HG03045 (cell line): Measurements from ENCODE around the gene FTHL17.

Source experiments
- ATAC-seq: cut with Tn5 transposase; IDR thresholded peaks from one replicate; pipeline ENCODE4 v1.9.1; 2021; ENCODE audit warnings: mild to moderate bottlenecking, moderate library complexity; ENCODE audit not compliant: unreplicated experiment

FTHL17 gene

GRCh38 chrX:31071725-31072124 is at the start of gene FTHL17:
Gene FTHL17, minus strand, starts transcription at chrX:31072041. Its CDS starts 88 bp downstream, at chrX:31071953.
- ATAC-seq = no peak

DNA sequence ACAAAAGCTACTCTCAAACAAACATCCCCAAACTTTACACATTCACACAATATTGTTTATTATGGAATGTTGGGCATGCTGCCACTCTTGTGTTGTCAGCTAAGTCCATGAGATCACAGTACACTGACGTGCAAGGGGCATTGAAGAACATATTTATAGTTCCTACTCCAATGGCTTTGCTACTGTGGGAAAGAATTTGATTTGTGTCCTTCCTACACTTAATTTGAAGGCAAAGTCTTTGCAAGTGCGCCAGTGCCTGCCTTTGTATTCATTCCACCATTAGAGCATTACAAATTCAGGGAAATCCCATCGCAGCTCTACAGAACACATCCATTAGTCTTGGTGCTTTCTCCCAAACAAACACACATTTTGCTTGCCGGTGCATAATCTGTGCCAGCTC is 45.4 kb upstream of the FTHL17 start:
- no peak for ATAC-seq

DNA sequence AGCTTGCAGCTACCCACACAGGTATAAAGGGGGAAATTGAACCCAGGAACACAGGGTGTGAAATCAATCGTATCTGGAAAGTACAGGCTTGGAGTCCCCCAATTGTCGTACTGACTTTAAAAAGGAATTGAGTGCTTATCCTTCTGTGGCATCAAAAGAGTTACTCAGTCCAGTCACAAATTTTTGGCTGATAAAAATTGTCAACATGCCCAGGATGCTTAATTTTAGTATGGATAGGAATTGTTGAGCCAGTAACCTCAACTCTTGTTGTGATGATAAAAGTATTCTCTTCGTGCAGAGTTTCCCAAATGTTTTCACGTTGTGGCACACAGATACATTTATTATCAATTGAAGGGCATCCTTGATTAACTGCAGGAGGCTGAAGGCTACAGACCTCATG is 43.6 kb upstream of the FTHL17 start:
- no peak for ATAC-seq

- ATAC-seq = no peak
Measured at GRCh38 chrX:31114858-31115257, 43.0 kb upstream of the FTHL17 start.

- no peak for ATAC-seq
Measured at GRCh38 chrX:31112226-31112999, 40.6 kb upstream of the FTHL17 start.

- ATAC-seq = no peak
Measured at GRCh38 chrX:31110657-31111056, 38.8 kb upstream of the FTHL17 start.

GRCh38 chrX:31099536-31100090 is 27.8 kb upstream of the FTHL17 start:
- ATAC-seq = peak; percentile 85

DNA sequence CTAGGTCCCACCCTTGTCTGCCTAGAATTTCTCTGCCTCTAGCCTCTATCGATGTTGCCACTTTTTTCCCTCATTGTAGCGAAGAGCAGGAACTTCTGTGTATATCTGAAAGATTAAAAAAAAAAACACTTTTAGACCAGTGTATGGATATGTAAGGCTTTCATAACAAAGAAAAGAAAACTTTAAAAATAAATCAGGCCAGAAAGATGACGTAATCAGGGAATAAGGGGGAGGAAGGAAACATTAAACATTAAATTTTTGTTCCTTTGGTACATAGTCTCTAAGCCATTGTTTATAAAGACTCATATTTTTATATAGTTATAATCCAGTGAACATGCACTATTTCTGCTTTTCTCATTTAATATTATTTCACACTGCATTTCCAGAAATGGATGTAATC is 26.2 kb upstream of the FTHL17 start:
- no peak for ATAC-seq

GRCh38 chrX:31093639-31093975 is 21.8 kb upstream of the FTHL17 start:
- ATAC-seq = no peak

GRCh38 chrX:31092970-31093638 is 21.3 kb upstream of the FTHL17 start:
- peak; percentile 66 for ATAC-seq

DNA sequence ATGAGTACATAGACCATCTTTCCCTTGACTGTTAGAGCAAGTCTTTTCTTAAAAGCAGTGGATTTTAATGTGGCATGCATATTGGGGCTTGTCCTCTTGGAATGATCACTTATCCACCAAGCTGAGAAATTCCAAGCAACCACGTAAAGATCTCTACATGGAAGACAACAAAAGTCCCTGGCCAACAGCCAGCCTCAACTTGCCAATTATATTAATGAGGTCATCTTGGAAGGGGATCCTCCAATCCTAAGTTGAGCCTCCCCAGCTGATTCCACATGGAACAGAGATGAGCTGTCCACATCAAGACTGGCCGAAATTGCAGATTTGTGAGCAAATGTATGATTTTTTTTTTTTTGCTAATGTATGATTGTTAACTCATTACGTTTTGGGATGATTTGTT is 20.6 kb upstream of the FTHL17 start:
- no peak for ATAC-seq

GRCh38 chrX:31091819-31092218 is 20.0 kb upstream of the FTHL17 start:
- no peak for ATAC-seq

GRCh38 chrX:31074522-31074921 is 2.7 kb upstream of the FTHL17 start:
- no peak for ATAC-seq

DNA sequence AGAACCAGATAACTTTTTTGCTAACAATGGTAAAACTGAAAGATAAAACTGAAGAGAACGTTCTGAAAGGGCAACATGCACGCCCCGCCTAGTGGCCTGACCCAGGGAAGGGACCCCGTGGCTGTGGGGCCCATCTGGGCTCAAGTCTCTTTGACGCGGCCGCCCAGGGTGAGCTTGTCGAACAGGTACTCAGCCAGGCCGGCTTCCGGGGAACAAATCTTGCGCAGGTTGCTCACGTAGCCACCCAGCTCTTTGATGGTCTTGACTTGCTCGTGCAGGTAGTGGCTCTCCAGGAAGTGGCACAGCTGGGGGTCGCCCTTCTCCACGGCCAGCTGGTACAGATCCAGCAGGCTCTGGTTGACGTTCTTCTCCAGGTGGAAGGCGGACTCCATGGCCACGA is 579 bp downstream of the FTHL17 start:
- ATAC-seq = no peak

DNA sequence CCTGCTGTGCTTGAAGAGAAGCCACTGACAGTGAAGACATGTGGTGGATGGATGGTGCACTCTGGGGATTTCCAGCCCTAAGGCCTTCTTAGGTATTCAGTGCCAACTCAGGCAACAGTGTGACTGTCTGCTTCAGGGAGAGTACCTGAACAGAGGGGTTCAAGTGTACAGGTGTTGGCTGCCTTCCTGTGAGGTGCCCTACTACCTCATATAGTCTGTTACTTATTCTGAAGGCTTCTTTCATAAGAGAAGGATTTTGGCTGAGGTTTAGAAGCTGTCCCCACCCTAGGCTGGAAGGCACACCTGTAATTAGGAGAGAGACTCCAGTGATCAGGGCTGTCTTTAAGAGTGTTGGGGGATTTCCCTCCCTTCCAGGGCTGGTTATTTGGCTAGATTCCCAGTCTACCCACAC is 1.8 kb downstream of the FTHL17 start:
- peak; percentile 72 for ATAC-seq

GRCh38 chrX:31063114-31063513 is 8.7 kb downstream of the FTHL17 start:
- no peak for ATAC-seq

DNA sequence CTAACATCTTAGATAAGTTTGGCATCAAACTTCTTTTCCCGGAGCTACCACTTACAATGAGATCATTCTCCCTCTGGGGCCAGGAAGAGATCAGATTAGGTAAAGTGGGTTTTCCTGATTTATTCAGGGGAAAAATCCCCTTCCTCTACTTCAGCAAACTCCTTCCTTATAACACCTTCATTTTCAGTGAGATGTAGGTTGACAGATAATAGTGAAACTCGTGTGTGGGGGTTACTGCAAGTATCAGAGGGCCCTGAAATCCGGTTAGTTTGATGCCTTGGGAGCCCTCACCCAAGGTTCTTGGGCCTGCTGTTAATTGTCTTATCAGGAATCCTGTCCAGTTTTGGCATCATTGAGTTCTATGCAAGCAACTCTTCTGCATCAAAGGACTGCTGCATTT is 10.8 kb downstream of the FTHL17 start:
- ATAC-seq = peak; percentile 81

GRCh38 chrX:31060016-31060415 is 11.8 kb downstream of the FTHL17 start:
- no peak for ATAC-seq

DNA sequence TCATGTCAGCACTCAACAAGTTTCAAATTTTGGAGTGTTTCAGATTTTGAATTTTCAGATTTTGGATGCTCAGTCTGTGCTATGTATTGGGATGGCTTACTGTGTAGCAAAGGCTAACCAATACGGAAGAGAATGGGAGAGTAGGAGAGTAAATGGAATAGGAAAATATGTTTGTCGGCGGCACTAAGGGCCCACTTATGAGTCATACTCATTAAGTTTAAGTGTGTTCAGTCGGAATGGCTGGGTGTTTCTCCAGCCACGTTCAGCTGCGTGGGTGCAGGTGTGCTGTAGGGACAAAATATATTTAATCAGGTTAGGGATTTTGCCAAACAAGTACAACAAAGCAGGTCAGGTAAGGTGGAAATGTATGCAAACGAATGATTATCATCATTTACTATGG is 13.6 kb downstream of the FTHL17 start:
- ATAC-seq = no peak

- no peak for ATAC-seq
Measured at GRCh38 chrX:31057691-31058090, 14.2 kb downstream of the FTHL17 start.

DNA sequence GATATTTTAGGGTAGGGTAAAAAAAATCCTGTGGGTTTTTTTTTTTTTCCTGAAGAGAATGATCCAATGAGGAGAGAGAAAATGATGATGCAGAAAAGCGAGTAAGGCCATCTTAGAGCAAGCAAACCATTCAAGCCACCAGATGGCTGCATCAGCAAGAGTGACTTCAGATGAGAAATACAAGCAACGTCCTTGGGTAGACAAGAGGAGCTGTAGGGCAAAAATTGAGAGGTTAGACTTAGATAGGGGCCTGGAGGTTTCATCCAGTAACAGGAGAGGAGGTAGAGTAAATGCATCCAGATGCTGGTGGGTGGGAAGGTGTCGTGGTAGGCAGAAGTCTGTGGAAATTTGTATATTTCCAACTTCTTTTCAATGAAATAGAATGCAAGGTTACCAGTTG is 14.6 kb downstream of the FTHL17 start:
- ATAC-seq = no peak

- no peak for ATAC-seq
Measured at GRCh38 chrX:31053621-31054020, 18.2 kb downstream of the FTHL17 start.
